Right lobe of liver (tissue), 6 donors: ENCODE results near the gene DIS3L2. TPM values are rescaled to one million over a fixed set of nuclear protein-coding genes. Genes with fewer than 3 reads are reported as not detected.

Experiments
- ATAC-seq, 4 donors: fragments of 200-7000 bp; cut with Tn5 transposase; one replicate each; pipeline ENCODE4 v1.9.1; 2020; ENCODE audit warnings: mild to moderate bottlenecking in 4 of 4, moderate library complexity in 4 of 4
- DNase-seq, 3 donors: peaks; one replicate each; pipeline ENCODE4 v3.0.0-alpha.2; 2020
- H3K27ac ChIP-seq, 3 donors: fragments of 200-600 bp; one replicate each; pipeline ENCODE4 v1.8.0; 2022
- H3K27me3 ChIP-seq, 2 donors: fragments of 200-600 bp; one replicate each; pipeline ENCODE4 v1.8.0; 2022
- H3K36me3 ChIP-seq, 4 donors: fragments of 200-600 bp; sonication (generic) in 1 of 4; one replicate each; pipeline versions ENCODE4 v1.5.1 to v1.8.0; 2017 to 2022; ENCODE audit warnings: control low read depth in 1 of 4
- H3K4me1 ChIP-seq, 4 donors: fragments of 200-600 bp; sonication (generic) in 1 of 4; one replicate each; pipeline versions ENCODE4 v1.5.1 to v1.8.0; 2017 to 2022; ENCODE audit warnings: control low read depth in 1 of 4
- H3K4me3 ChIP-seq, 3 donors: fragments of 200-600 bp; one replicate each; pipeline ENCODE4 v1.8.0; 2022
- H3K9me3 ChIP-seq, 4 donors: fragments of 200-600 bp; sonication (generic) in 1 of 4; one replicate each; pipeline versions ENCODE4 v1.5.1 to v1.8.0; 2017 to 2022; ENCODE audit warnings: control low read depth in 1 of 4
- CTCF ChIP-seq, 4 donors: fragments of 200-600 bp in 3 of 4; fragments of 450-650 bp in 1 of 4; IDR thresholded peaks; one replicate each; pipeline versions ENCODE4 v1.5.1 to v1.8.0; 2016 to 2022; ENCODE audit warnings: antibody characterized with exemption in 4 of 4, mild to moderate bottlenecking in 2 of 4
- POLR2A ChIP-seq: fragments of 450-650 bp; IDR thresholded peaks from one replicate; pipeline ENCODE4 v1.6.1; 2017; ENCODE audit warnings: antibody characterized with exemption, mild to moderate bottlenecking
- WGBS: methylation state at CpG from one replicate; pipeline ENCODE4 v1.1.6; 2018; ENCODE audit warnings: low coverage, low lambda C conversion rate; ENCODE audit not compliant: insufficient coverage; ENCODE audit errors: missing lambda C conversion rate; 5-methylcytosine and 5-hydroxymethylcytosine counted together
- intact Hi-C, 2 donors: fragments of 100-400 bp; cut with DNase I; formaldehyde crosslinking; loops; one replicate each; pipeline versions ENCODE4 v1.11.2 to v1.14.1; 2022
- total RNA-seq, 6 experiments: library from RNA; depleted of rRNA in 2 of 6; stranded (reverse); fragments of >200 nt in 2 of 6; fragmentation: NEBNext Ultra II Directional in 3 of 6; extraction: Animal tissue kit (Norgen Biotek cat#: 25700) in 3 of 6; gene quantifications; one replicate each; pipeline versions ENCODE4 v1.1.0 to v1.2.4, GENCODE V29; 2016 to 2023
- donor health status: DM: no; HTN: yes; CAD: no.
- donor health status: DM: no; HTN: no; CAD: no.
- donor health status: DM: no; HTN: no; CAD: no.
- donor health status: DM: no; HTN: yes; CAD: no.
- donor health status: DM: no; HTN: yes; CAD: no.

DIS3L2 gene
- total RNA-seq, 6 experiments from 2014 or later = 8.1 to 22.3 (median 16.7) TPM

GRCh38 chr2:232203936-232204335, 242.4 kb downstream of the DIS3L2 start:
- intact Hi-C loops = no loop called here
- ATAC-seq = peak in 1 of 4 donors; percentile 6
- WGBS = 98% methylated on average over 5 of the region's 5 CpGs
- Histone ChIP-seq H3K27me3 (no peaks in the 10 kb centered on the region), H3K4me1 (peaks cover 0 to 22% (median 3%) of the 10 kb centered on the region in 4 donors), H3K4me3 (no peak overlapping the region), H3K27ac (no peak overlapping the region), H3K36me3 (peaks cover 0 to 1% (median 0%) of the 10 kb centered on the region in 4 donors), H3K9me3 (no peaks in the 10 kb centered on the region)
- no peak for DNase-seq
- TF ChIP-seq CTCF (IDR thresholded peaks at IDR 0.05) (no peak), POLR2A (no peak)

GRCh38 chr2:232204457-232204931, 243.0 kb downstream of the DIS3L2 start:
- TF ChIP-seq CTCF (IDR thresholded peaks at IDR 0.05) (no peak), POLR2A (no peak)
- peak in 2 of 3 donors; percentile 57 to 75 for DNase-seq
- peak; percentile 35 to 91 (median 71) for ATAC-seq
- Histone ChIP-seq H3K27ac (no peak overlapping the region), H3K4me3 (no peak overlapping the region), H3K9me3 (no peaks in the 10 kb centered on the region), H3K36me3 (no peaks in the 10 kb centered on the region), H3K27me3 (no peaks in the 10 kb centered on the region), H3K4me1 (peaks cover 0 to 22% (median 3%) of the 10 kb centered on the region in 4 donors)
- 45% methylated on average over 4 of the region's 9 CpGs for WGBS
- intact Hi-C loops = no loop called here

- intact Hi-C loops = no loop called here
- Histone ChIP-seq H3K4me3 (no peak overlapping the region), H3K27ac (no peak overlapping the region), H3K27me3 (no peaks in the 10 kb centered on the region), H3K4me1 (peaks cover 0 to 32% (median 7%) of the 10 kb centered on the region in 4 donors), H3K9me3 (no peaks in the 10 kb centered on the region), H3K36me3 (no peaks in the 10 kb centered on the region)
- no peak for TF ChIP-seq POLR2A
- TF ChIP-seq CTCF (IDR thresholded peaks at IDR 0.05) = no peak
- DNase-seq (no peak), ATAC-seq (no peak)
- 97% methylated on average over 2 of the region's 2 CpGs for WGBS
Measured at GRCh38 chr2:232207174-232207573, 245.7 kb downstream of the DIS3L2 start.

- Histone ChIP-seq H3K4me1 (peaks cover 0 to 13% (median 5%) of the 10 kb centered on the region in 4 donors), H3K27me3 (no peaks in the 10 kb centered on the region), H3K9me3 (no peaks in the 10 kb centered on the region), H3K4me3 (no peak overlapping the region), H3K27ac (no peak overlapping the region), H3K36me3 (no peaks in the 10 kb centered on the region)
- DNase-seq (no peak), ATAC-seq (no peak)
- intact Hi-C loops = no loop called here
- TF ChIP-seq CTCF (IDR thresholded peaks at IDR 0.05) (no peak), POLR2A (no peak)
- WGBS = 94% methylated on average over 6 of the region's 6 CpGs
Measured at GRCh38 chr2:232210306-232210705, 248.8 kb downstream of the DIS3L2 start.
